Activated CD8-positive, alpha-beta memory T cell treated with anti-CD3 and anti-CD28 coated beads for 36 hours (primary cell): ENCODE data around the gene SGCE. TPM values are rescaled to one million over a fixed set of nuclear protein-coding genes. Genes with fewer than 3 reads are reported as not detected.

Experiments
- CTCF ChIA-PET: fragments of 350-600 bp; sonication (Branson Sonifier 250); formaldehyde crosslinking; loops from one replicate; lab custom pipeline; 2021; ENCODE audit warnings: antibody characterized with exemption; lab: Charles Lee
- POLR2A ChIA-PET: fragments of 350-600 bp; sonication (Branson Sonifier 250); formaldehyde crosslinking; loops from one replicate; lab custom pipeline; 2021; ENCODE audit warnings: antibody characterized with exemption; lab: Charles Lee
- total RNA-seq, 2 experiments: library from RNA; stranded (reverse); gene quantifications; one replicate each; pipeline ENCODE4 v1.2.3, GENCODE V29; 2021

SGCE gene
- total RNA-seq, 2 experiments from 2014 or later: 0.70 to 1.1 TPM

DNA sequence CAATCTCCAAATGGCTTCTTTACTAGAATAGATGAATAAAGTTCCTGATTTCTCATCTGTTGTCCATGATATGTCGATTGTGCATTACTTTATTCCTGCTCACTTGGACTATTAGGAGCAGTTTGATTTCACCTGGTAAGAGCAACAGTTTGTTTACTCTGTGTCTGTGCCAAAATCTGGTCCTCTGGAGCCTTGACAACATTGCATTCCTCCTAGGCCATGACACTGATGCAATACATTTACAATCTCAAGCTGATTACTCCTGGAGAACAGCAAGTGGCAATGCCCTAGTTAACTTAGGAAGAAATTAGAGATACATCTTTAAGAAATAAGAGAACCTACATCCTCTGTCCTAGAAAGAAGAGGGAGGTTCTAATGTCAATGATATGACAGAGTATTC is 71.8 kb downstream of the SGCE start:
- POLR2A ChIA-PET: no interaction called here
- CTCF ChIA-PET: no interaction called here

DNA sequence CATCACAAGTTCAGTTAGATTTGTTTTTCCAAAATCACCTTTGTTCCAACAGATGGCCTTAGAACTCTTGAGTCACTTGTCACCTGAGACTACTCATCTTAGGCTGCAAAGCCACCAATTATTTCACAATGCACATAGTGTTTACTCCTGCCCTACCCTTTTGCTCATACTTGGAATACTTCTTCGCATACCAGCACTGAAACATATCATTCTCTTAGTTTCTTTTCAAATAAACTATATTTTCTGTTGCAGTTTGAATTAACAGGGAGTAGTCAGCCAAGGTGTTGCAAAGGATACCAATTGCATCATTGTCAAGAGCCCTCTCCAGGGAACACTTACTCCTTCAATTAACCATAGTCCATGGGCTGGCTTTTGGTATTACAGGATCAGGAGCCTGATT is 75.3 kb downstream of the SGCE start:
- POLR2A ChIA-PET: no interaction called here
- CTCF ChIA-PET: no interaction called here

DNA sequence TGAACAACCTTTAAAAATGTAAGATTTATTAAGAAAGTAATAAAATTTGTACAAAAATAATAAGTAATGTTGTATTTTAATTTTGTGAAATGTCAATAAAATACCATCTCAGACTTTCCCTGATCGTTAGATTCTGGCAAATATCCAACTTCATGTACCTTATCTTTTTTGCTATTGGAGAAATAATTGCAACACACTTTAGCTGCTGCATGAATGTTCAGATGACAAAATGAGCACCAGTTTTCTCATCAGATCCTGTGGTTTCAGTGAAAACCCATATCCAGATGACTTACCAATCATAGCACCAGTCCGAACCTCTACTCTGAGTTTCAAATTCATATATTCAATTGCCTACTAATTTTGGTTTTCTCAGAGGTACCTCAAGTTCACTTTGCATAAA is 76.5 kb downstream of the SGCE start:
- CTCF ChIA-PET: no interaction called here
- POLR2A ChIA-PET: no interaction called here

DNA sequence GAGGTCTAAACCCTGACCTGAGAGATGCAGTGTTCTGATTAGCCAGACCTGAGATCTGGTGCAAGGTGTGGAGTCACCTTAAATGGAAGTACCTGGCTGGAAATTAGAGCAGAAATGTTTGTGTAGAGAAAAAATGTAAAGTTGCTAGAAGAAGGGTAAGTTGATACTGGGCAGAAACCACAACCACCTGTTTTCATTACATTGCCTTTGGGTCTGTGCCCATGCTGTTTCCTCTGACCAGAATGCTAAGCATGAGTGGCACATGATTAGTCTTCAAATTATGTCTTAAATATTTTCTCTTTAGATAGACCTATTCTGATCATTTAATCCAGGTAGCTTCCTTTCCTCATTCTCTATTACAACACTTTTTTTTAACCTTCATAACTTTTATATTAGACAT is 77.3 kb downstream of the SGCE start:
- CTCF ChIA-PET: no interaction called here
- POLR2A ChIA-PET: no interaction called here

DNA sequence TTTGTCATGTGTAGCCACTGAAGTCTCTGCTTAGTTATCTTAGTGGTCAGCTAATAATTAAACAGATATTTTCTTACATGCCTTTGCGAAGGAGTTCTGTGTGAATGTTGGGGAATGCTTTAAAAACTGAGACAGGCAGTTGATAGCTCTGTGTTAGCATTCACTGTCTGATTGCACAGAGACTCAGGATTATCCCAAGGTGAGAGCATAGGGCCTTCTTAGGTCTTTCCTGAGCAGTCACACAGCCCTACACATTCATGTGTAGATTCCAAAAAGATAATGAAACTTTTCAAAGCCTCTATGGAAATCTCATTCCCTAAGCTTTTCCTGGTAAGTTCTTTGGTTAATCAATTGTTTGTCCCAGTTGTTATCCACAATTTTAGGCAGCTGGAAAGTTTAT is 78.6 kb downstream of the SGCE start:
- ChIA-PET CTCF (no interaction called here), POLR2A (no interaction called here)

DNA sequence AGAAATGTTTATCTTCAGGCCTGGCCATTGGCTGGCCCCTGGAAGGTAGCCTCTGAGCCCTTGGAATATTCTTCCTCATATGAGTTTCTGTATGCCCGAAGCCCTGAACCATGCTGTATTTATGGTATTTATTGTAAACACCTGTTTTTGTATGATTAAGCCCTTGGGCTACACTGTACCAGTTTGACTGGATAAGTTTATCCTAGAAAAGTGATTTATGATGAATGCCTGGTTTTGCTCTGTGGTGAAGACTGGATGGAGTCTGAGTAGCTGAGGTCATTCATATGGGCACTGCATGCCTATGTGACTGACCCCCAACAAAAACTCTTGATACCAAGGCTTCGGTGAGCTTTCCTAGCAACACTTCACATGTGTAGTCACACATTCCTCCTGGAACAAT is 79.6 kb downstream of the SGCE start:
- CTCF ChIA-PET: no interaction called here

DNA sequence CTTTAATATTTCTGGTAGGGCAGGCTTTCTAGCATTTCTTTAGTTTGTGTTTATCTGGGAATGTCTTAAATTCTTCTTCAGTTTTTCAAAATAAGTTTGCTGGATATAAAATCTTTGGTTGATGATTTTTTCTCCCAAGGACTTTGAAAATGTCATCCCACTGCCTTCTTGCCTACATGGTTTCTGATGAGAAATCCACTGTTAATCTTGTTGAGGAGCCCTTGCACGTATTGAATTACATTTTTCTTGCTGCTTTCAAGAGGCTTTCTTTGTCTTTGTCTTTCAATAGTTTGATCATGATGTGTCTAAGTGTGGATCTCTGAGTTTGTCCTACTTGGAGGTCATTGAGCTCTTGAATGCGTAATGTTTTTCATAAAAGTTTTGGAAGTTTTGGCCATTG is 80.3 kb downstream of the SGCE start:
- POLR2A ChIA-PET: no interaction called here
- CTCF ChIA-PET: no interaction called here

More for the DNA sequence above, 79.6 kb downstream of the SGCE start:
- POLR2A ChIA-PET: no interaction called here

DNA sequence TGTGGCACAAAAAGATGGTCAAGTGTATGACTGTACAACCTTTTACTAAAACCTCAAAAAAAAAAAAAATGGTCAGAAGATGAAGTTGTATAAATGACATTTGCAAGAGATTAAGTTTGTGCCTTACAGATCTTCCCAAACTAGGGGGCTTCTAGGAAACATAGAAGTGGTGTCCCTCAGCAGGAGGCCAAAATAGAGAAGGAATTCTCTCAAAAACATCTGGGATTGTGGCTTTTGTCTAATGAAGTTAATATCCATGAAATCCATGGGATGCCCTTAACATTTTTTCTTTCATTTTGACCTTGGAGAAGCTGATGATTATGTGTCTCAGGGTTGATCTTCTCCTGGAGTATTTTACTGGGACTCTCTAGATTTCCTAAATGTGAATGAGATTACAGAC is 84.1 kb downstream of the SGCE start:
- POLR2A ChIA-PET: no interaction called here
- CTCF ChIA-PET: no interaction called here

DNA sequence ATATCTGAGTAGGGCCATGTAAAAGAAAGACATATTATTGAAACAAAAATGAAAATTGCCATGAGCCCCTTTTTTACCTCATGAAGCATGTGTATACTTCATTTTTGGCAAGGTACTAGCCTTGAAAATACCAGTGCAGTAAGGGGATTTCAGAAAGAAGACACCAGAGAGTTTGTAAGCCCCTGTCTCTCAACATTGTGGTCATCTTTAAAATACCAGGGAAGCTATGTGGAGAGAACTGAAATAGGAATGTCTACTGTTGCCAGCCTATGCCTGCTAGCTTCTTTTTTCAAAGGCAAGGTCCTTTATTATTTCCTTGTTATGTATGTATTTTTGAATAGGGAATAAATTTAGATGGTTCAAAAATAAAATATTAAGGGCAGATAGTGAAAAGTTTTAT is 88.5 kb downstream of the SGCE start:
- POLR2A ChIA-PET: no interaction called here
- CTCF ChIA-PET: no interaction called here

DNA sequence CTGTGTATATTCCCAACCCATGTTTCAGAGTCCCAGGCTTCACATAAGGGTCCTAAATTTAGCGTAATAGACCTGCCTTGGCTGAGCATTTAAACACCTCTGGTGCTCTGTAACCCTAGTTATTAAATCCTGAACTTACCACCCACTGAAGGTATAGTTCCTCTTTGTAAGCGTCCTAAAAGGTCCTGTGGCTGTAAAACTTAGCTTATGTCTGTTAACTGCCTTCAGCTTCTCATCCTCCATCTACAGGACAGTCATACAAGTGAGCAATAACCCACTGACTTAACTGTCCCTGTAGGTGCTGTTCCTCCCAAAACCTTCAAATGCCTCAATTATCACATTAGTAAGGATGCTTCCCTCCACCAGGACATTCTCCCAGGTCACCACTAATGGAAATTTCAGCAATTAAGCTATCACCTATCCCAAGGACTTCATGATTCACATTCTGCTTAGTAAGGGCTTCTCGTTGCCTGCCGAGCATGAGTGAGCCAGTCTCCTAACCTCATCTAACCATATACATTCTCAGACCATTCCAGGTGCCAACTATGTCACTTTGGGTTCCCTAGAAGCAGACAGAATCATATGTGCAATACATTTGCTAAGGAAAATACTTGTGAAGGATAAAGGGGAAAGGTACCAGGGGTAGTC is 90.6 kb downstream of the SGCE start:
- ChIA-PET POLR2A (no interaction called here), CTCF (no interaction called here)

DNA sequence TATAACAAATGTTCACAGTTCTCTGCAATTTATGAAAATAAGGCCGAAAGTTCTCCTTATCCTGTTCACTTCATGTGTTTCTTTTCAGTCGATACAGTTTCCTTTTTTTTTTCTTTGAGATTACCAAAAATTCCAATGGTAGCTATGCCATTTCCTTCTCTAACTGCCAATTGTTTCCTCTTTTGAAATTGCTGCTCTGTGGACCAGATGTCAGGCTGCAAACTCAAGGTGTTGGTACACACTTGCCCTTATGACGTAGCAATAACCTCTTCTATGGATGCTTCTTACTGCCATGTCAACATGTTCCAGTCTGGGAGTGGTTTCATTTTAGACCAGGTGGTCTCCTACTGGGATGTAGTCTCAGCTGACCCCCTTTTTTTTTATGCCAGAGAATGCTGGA is 93.4 kb downstream of the SGCE start:
- ChIA-PET CTCF (interaction anchor here (1.4 kb wide), 1 partner anchor 11 kb away, joined by 4 read pairs; no protein-coding TSS in a partner anchor), POLR2A (no interaction called here)

DNA sequence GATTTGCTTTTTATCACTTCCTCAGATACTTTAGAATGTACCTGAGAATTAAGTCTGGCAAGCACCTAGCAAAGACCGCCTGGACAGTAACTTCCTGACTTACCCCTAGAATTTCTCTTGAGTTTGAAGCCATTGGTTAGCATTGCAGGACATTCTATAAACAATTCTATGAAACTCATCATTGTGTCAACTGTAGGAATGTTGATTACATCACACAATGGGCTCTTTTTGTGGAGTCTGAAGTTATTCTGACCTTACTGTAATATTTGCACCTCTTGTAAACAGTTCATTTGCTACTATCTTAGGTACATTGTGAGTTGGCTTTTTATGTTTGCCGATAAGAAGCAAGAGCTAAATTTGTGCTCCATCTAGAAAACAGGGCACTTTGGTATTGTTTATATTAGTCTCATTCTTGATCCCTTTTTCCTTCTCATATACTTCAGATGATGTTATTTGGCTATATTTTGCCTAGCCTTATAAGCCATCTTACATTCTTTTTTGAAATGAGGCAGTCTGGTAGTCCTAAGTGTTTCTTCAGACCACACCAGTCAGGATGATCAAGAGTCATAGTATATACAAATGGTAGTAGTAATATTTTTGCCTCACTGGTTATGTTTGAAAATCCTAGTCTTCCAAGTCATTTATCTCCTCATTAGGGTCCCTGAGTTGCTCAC is 94.0 kb downstream of the SGCE start:
- CTCF ChIA-PET: no interaction called here

DNA sequence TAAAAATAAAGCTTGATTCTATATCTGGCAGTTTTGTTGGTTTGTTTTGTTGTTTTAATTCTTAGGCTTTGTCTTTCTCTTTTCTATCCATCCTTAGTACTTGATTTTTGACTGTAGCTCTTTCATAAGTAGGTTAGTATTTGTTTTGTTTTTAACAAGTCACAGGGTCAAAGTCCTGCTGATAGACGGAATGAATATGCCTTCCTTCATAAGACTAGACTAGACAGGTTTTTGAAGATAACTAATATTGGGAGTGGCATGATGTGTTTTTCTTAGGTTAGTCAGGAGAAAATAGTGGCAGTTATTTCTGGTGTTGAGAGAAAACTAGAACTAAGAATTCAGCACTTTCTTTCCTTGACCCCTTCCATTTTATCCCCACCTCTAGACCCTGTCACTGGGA is 96.0 kb downstream of the SGCE start:
- ChIA-PET POLR2A (no interaction called here), CTCF (no interaction called here)

More for the DNA sequence above, 94.0 kb downstream of the SGCE start:
- POLR2A ChIA-PET: no interaction called here

DNA sequence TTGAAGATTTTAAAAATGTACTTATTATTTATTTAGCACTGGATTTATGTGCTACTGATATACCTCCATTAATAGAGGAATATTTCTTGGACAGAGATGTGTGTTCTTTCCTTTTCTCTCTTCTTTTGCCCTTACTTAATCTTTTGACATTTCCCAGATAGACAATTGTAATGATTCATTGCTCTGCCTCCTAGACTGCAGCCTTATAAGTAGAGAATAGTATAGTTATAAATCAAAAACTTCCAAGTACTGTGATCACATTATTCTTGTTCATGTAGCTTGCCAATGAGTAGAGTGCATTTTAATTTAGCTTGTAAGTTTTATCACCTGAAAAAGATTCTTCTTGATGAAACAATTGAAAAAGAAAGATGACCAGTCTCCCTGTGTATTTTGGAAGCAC is 98.7 kb downstream of the SGCE start:
- ChIA-PET POLR2A (no interaction called here), CTCF (no interaction called here)

DNA sequence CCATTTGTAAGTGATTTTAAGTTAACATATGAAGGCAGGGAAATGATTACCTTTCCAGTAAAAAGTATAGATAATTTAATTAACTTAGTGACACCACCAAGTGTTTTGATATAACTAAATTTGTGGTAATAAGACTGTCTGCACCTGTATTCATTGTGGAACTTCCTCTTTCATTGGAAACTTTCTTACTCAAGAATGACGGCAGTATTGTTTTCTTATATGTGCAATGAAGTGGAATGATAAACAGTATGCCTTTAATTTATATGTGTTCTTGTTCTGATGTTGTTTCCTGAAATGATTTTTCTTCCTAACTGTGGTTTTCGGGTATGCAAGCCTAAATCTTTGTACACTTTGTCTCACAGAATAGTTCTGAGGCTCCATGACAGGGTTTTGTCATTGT is 99.9 kb downstream of the SGCE start:
- ChIA-PET CTCF (no interaction called here), POLR2A (no interaction called here)

DNA sequence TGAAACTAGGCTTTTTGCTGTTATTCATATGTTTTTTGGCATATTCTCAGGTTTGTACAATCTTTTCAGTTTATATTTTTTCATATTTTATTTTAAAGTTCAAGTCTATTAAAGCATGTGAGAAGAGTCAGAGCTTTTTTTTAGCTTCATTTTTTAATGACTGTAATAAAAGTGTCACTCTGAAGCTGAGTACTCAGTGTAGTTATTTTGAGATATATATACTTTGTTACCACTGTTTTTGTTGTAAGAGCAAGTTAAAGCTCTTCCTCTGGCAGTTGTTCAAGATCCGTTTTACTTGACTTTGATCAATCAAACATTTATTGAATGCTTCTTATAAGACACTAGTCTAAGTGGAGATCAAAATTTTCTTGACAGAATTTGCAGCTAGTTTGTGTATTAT is 108.8 kb downstream of the SGCE start:
- POLR2A ChIA-PET: no interaction called here
- CTCF ChIA-PET: no interaction called here

DNA sequence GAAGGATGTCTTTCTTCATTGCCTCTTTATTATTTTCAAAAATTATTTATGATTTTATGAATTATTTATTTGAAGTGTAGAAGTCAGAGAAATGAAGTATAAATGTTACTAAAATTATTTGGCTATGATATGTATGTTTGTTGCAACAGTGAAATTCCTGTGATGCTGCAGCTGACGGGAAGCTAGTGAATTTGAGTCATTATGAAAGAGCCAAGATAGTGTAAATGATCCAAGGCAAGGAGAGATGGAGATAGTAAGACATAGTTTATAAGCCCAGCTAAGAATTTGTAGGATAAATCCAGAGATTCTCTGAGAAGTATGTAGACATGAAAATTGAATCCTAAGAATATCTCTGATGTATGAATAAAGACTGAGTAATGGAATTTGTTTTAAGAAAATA is 115.5 kb downstream of the SGCE start:
- POLR2A ChIA-PET: no interaction called here

More for the DNA sequence above, 115.5 kb downstream of the SGCE start:
- CTCF ChIA-PET: no interaction called here

Other genes starting within 250 kb of the SGCE start
- gene CASD1, start 146.3 kb downstream of the SGCE start, total RNA-seq: 10 to 100 TPM; 17.2 to 20.7 TPM